NCI-H510A (cell line): Measurements from ENCODE around the gene ARHGAP19.
"Not testable (repeated sequence)": the region's sequence is repeated elsewhere in the genome, so short reads cannot be mapped to it uniquely, and the experiment has no call there.

ENCODE experiments used
- DNase-seq: peaks from one replicate; lab custom pipeline; 2025; lab: John Stamatoyannopoulos, UW

The ARHGAP19 gene

DNA sequence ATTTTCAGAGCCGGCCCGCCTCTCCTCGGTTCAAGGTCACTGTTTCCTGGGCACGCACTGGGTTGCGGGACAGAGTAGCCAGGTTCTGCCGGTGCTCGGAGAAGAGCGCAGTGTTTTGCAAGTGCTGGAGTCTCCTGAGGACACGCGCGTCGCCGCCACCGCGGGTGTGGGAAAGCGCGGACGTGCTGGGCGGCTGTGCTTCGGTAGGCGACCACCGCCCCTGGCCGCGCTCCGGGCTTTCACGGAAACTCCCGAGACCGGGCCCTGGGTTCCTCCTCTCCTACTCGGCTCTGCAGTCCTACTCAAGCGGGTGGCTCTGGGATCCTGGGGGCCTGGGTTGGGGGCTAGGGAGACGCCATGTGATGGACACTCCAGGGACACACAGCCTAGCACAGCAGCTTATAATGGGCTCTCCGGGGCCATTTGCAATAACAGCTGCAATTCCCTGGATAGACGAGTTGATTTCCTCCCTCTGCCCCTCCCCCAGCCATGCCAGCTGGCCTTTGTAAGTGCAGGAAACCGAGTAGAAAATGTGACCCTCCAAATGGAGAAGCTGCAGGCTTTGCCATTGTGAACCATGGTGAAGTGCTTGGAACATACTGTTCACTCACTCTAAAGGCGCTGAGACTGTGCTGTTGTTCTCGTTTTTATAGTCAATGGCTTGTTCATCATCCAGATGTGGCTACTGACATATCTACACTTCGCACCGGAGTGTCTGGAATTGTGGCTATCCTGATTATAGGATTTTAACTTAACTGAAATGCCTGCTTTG, 28.8 kb upstream of the ARHGAP19 start:
- DNase-seq: peak; percentile 80

DNA sequence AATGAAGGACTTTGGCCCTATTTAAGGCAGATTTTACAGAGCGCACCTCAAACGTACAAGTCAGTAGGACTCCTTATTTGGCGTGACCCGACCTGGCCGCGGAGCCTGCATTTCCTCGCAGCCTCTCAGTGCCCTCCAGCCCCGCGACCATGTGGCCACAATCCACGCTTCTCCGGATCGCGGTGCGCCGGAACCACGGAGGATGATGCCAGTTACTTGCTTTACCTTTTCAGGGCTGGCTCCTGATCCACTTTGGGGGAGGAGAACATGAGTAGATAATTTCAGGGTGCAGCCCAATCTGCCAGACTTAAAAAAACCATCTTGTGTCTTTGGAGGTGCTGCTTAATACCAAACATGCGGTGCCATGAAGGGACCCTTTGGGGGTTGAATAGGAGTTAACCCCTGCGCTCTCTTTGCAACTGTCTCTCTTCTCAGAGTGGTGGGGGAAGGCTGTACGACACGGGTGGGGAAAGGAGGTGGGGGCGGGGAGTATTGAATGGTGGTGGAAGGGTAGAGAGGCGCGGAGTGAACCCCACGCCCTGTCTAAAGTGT, 28.1 kb upstream of the ARHGAP19 start:
- DNase-seq: no peak

DNA sequence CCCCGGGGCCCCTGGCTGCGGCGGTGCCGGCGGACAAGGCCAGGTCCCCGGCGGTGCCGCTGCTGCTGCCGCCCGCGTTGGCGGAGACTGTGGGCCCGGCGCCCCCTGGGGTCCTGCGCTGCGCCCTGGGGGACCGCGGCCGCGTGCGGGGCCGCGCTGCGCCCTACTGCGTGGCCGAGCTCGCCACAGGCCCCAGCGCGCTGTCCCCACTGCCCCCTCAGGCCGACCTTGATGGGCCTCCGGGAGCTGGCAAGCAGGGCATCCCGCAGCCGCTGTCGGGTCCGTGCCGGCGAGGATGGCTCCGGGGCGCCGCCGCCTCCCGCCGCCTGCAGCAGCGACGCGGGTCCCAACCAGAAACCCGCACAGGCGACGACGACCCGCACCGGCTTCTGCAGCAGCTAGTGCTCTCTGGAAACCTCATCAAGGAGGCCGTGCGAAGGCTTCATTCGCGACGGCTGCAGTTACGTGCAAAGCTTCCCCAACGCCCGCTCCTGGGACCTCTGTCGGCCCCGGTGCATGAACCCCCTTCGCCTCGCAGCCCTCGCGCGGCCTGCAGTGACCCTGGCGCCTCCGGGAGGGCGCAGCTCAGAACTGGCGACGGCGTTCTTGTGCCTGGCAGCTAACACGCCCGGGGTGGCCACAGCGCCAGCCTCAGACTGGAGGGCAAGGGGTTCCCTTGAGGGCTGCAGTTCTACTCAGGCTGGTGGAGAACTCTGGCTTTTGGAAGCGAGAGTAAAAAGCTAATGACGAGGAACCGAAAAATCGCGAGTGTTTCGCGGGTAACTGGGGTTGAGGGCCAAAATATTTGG, 27.4 kb upstream of the ARHGAP19 start:
- peak; percentile 53 for DNase-seq

DNA sequence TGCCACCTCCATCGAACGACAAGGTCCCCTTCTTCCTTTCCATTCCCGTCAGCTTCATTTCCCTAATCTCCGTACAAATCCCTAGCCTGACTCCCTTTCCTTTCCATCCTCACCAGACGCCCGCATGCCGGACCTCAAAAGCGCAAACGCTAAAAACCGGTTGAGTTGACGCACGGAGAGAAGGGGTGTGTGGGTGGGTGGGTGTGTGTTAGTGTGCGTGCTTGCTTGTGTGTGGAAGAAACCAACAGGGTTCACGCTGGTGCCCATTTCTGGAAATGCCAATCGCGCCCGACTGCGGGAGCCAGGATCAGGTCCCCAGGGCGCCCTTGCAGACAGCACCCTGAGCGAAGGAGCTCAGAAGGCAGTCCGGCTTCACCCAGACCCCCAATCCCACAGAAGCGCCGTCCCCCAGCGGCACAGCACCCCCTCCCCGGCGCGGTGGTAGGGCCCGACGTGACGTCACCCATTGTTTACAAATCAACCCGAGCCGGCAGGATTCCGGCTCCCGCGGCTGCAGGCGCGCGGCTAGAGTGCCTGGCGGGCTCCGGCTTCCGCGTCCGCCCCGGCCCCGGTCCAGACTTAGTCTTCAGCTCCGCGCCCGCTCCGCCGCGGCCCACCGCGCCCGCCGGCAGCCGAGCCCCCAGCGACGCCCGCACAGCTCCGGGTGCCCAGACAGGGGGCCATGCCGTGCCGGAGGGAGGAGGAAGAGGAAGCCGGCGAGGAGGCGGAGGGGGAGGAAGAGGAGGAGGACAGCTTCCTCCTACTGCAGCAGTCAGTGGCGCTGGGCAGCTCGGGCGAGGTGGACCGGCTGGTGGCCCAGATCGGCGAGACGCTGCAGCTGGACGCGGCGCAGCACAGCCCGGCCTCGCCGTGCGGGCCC, 26.6 kb upstream of the ARHGAP19 start, which contains the start of gene FRAT1:
FRAT1 (plus strand) TSS at position 500 of the 880 bp plus-strand sequence; CDS start at position 683, 183 bp downstream.
- peak; percentile 62 for DNase-seq

DNA sequence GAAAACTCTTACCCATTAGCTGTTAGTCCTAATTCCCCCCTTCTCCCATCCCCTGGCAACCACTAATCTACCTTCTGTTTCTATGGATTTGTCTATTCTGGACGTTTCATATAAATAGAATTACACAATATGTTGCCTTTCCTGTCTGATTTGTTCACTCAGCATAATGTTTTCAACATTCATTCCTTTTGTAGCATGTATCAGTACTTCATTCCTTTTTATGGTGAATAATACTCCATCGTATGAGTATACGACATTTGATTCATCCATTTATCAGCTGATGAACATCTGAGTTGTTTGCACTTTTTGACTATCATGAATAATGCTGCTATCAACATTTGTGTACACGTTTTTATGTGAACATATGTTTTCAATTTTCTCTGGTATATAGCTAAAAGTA, 22.2 kb upstream of the ARHGAP19 start:
- no peak for DNase-seq

DNA sequence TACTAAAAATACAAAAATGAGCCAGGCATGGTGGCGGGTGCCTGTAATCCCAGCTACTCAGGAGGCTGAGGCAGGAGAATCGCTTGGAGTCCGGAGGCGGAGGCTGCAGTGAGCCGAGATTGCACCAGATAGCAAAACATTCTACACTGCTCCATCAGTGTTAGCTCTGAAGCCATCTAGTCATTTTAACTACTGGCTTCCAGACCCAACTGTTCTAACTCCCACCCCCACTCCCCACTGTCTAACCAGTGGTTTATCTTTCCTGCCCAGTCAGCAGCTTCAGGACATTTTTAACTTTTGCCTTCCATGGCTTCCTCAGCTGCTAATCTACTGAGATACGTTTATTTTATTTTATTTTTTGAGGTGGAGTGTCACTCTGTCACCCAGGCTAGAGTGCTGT, 20.5 kb upstream of the ARHGAP19 start:
- no peak for DNase-seq

DNA sequence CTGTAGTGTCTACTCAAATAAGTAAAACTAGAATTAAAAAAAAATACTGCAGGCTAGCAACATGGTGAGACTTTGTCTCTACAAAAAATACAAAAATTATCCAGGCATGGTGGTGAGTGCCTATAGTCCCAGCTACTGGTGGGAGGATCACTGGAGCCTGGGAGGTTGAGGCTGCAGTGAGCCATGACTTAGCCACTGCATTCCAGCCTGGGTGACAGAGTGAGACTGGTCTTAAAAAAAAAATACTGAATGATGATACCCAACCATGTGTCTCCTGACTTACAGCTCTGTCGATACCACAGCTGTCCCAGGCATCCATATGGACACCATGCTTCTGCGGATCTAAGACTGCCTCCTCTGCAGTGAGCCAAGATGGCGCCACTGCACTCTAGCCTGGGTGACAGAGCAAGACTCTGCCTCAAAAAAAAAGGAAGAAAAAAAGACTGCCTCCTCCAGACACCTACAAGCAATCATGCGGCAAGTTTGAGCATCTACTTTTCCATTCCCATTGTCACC, 18.7 kb upstream of the ARHGAP19 start:
- DNase-seq: no peak

DNA sequence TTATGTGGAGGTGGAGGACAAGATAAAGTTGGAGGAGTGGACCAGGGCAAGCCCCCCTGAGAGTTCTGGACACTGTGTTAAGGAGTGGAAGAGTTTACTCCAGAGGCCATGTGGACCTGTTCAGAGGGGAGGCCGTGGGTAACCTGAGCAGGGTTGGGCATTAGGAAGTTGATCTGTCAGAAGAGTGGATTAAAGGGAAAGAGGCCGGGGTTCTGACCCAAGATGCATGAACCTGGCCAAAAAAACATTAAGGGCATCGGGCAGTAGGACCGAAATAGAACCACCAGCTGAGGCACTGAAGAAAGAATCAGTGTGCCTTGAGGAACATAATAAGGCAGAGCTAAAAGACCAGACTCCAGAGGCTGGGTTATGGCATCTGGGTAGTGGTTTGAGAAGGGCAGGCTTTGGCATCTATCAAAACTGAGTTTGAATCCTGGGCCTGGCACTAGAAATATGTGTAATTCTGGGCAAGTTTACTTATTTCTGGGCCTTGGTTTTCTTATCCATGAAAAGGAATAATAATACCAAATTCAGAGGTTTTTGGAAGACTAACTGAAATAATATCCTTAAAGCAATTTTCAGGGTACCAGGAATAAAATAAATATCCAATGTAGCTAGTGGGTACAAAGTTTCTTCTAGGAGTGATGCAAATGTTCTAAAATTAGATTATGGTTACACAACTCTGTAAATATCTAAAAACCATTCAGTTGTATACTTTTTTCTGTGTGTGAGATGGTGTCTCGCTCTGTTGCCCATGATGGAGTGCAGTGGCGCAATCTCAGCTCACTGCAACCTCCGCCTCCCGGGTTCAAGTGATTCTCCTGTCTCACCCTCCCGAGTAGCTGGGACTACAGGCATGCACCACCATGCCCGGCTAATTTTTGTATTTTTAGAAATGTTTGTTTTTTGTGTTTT, 15.7 kb upstream of the ARHGAP19 start:
- DNase-seq: no peak

DNA sequence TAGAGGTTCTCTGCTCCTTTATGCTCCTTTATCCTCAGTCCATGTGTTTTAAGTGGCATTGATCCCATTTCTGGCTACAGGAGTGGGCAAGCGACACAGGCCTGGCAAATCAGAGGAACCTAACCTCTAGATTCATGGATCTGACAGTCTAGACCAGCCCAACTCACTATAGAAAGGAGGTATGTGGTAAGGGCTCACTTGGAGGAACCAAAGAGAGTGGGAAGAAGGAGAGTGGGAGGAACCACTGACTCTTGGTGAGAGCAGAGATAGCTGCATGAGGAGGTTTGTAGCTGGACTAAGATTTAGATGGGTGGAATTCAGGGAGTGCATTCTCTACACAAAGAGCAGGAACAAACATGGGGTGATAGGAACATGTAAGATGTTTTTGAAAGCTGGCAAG, 15.0 kb upstream of the ARHGAP19 start:
- no peak for DNase-seq

DNA sequence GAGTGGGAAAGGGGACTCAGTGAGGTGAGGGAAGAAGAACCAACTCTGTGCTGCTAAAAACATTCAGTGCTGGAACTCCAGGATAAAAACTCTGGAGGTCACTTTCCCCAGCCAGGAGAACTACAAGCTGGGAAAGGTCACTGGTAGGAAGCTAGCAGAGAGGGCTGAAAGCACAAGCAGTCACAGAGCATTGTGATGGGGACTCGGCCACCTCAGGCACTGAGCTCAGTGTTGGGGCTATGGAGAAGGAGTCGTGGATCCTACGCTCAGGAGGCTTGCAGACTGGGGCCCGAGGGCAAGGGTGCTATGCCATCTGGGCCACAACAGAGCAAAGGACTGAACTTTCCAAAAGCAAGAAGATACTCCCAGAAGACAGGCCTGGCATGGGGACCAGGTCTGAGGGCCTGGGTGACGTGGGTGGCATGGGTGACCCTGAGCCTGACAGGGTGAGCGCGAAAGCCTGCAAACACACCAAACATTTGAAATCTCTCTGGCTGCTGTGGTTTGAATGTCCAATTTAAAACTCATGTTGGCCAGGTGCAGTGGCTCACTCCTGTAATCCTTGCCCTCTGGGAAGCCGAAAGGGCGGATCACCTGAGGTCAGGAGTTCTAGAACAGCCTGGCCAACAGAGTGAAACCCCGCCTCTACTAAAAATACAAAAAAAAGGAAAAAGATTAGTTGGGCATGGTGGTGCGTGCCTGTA, 9.8 kb upstream of the ARHGAP19 start:
- no peak for DNase-seq

DNA sequence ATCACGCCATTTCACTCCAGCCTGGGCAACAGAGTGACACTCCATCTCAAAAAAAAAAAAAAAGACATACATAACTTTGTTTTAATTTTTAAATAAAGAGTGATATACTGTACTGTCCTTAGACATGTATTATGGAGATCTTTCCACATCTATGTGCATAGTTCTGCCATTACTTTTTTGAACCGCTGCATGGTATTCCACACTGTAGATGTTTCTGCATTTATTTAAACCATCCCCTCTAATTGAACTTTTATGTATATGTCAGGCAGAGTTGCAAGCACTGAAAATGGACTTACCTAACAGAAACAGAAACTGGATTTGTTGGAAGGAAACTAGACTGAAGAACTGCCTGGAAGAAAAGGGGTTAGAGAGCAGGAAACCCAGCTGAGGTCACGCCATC, 8.5 kb upstream of the ARHGAP19 start:
- no peak for DNase-seq

DNA sequence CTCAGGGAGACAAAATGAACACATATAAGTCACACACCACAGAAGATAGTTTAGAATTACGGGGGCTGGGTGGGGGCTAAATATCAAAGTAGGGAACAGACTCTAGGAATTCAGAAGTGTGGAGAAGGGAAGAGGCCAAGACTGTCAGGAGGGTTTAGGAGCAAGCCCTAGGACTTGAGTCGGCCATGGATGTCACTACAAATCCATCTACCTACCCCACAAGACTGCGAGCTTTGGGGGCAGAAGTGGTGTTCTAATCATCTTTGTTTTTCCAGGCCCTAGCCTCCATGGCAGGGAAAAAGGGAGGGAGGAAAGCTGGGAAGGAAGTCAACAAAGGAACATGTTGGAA, 5.8 kb upstream of the ARHGAP19 start:
- no peak for DNase-seq

DNA sequence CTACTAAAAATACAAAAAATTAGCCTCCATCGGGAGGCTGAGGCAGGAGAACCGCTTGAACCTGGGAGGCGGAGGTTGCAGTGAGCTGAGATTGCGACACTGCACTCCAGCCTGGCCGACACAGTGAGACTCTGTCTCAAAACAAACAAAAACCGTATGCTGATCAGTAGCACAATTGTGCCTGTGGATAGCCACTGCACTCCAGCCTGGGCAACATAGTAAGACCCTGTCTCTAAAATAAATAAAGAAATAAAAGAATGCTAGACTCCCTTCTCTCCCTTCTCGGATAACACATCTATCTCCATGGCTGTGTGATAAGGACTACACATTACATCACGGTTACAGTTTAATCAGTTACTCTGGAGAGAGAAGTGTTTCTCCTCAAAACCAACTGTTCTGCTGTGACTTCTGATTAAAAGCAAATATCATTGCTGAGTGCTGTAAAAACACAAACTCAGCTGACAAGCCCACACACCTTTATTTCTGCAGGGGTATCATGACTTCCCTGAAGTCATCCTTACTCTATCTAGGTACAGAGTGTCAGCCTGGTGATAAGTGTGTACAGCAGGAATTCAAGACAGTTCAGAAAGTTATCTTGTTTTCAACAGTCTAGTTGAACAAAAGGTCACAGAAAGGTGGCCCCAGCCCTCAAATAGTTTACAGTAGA, 5.3 kb upstream of the ARHGAP19 start:
- no peak for DNase-seq

DNA sequence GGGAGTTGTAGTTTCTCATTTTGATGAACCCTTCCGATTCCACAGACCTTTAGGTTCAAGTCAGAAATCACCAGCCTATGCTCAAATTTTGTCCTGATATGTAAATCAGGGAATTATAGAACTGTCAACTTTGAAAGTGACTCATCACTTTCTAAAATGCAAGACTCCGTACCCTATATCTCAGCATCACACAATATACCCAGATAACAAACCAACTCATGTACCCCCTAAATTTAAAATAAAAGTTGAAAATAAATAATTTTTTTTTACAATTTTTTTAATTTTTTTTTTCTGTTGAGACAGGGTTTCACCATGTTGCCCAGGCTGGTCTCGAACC, 393 bp upstream of the ARHGAP19 start:
- DNase-seq: no peak

DNA sequence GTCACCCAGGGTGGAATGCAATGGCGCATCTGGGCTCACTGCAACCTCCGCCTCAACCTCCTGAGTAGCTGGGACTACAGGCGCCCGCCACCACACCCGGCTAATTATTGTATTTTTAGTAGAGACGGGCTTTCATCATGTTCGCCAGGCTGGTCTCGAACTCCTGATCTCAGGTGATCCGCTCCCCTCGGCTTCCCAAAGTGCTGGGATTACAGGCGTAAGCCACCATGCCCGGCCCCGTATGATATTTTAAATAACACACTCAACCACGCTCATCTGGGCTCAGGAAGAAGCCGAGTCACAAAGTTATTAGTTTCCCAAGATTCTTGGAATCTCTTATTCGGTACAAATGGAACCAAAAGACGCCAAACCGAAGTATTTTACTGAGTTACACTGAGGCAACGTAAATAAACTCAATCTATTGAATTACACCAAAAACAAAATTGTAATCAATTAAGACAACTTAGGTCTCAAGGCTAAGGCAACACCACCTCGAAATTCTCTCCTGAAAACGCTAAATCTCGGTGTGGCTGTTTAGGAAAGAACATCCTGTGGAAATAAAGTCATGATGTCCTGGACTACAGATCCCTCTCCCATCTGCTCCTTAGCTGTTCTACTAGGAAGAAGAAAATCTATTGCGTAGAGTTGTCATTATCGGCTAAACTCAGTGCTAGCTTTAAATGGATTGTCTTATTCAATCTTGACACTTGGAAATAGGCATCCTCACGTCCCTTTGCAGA, 910 bp downstream of the ARHGAP19 start:
- DNase-seq: no peak

DNA sequence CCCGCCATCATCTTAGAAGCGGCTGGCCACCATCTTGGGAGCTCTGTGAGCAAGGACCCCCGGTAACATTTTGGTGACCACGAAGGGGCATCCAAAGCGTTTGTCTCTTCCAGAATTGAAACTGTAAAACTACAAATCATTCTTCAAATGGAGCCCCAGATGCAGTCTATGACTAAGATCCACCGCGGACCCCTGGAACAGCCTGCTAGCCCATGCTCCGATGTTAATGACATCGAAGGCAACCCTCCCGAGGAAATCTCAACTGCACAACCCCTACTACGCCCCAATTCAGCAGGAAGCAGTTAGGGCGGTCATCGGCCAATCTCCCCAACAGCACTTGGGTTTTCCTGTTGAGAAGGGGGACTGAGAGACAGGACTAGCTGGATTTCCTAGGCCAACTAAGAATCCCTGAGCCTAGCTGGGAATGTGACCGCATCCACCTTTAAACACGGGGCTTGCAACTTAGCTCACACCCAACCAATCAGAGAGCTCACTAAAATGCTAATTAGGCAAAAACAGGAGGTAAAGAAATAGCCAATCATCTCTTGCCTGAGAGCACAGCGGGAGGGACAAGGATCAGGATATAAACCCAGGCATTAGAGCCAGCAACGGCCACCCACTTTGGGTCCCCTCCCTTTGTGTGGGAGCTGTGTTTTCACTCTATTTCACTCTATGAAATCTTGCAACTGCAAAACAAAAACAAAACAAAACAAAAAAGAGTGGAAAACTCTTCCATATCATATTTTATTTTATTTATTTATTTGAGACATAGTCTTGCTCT, 1.7 kb downstream of the ARHGAP19 start:
- DNase-seq: not testable (repeated sequence)

DNA sequence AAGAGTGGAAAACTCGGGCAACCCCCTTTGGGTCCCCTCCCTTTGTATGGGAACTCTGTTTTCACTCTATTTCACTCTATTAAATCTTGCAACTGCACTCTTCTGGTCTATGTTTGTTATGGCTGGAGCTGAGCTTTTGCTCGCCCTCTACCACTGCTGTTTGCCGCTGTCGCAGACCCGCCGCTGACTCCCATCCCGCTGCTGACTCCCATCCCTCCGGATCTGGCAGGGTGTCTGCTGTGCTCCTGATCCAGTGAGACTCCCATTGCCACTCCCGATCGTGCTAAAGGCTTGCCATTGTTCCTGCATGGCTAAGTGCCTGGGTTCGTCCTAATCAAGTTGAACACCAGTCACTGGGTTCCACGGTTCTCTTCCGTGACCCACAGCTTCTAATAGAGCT, 2.4 kb downstream of the ARHGAP19 start:
- DNase-seq: not testable (repeated sequence)

DNA sequence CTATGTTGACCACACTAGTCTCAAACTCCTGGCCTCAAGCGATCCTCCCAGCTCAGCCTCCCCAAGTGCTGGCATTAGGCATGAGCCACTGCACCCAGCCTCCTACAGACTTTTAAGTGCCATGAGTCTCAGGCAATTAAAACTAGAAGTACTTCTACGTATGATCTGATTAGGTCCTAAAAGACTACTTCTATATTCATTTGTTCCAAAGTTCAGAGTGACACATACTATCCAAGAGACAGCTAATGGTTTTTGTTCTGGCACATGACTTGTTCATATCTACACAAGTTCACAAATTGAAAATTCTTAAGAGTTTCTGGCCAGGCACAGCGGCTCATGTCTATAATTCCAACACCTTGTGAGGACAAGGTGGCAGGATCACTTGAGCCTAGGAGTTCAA, 11.7 kb downstream of the ARHGAP19 start:
- DNase-seq: no peak
